Fibroblast of skin of right biceps (primary cell): ENCODE results near the gene SARS2.
"Not testable (repeated sequence)": the region's sequence is repeated elsewhere in the genome, so short reads cannot be mapped to it uniquely, and the experiment has no call there.

Experiments used
- DNase-seq: peaks from one replicate; pipeline ENCODE4 v3.0.0-alpha.2; 2013

Gene SARS2

DNA sequence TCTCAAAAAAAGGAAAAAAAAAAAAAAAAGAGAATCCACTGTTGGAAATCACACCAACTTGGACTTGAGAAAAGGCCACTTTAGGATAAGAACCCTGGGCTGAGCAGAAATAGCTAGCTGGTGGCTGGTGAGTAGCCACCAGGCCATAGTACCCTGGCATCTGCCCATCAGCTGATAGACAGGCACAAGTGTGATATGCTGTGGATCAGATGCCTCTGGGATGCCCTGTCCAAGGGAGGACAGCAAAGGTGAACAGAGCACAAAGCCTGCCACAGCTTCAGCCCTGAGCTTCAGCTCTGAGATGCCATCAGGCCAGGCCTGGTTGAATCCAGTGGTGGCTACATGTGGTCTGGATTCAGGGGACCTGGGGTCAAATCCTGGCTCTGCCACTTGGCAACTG lies 39.9 kb downstream of the SARS2 start:
- no peak for DNase-seq

DNA sequence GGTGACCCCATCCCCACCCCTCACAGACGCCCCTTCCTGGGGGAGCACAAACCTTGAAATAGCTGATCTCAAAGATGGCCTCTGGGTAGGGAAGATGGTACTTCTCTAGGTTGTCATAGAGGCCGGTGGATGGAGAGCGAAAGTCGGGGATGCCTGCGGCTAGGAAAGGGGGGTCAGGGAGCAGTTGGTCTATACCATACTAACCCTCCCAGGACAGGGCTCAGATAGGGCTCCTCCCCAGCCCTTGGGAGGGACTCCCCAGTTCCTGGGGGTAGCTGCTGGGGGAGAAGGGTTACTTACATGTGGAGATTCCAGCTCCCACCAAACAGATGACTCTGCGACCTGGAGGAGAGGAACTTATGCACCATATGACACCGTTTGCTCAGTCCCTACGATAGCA lies 40.8 kb downstream of the SARS2 start:
- DNase-seq, result no peak

GRCh38 chr19:38888876-38889275 lies 41.7 kb downstream of the SARS2 start:
- no peak for DNase-seq

GRCh38 chr19:38884691-38885090 lies 45.9 kb downstream of the SARS2 start:
- not testable (repeated sequence) for DNase-seq

DNA sequence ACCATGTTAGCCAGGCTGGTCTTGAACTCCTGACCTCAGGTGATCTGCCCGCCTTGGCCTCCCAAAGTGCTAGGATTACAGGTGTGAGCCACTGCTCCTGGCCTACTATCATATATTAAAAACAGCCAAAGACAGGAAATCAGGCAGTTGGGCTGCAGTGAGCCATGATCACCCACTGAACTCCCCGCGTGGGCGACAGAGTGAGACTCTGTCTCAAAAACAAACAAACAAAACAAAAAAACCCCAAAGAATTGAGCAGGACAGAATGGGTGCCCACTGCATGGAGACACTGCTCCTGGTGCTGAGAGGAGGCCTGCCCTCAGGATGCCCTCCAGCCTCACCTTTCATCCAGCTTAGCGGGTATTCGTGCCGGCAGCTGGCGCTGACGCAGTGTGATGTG lies 47.3 kb downstream of the SARS2 start:
- DNase-seq, result no peak

GRCh38 chr19:38880882-38881609 lies 49.5 kb downstream of the SARS2 start:
- DNase-seq, result no peak

- no peak for DNase-seq
Measured at GRCh38 chr19:38880076-38880881, 50.3 kb downstream of the SARS2 start.

- DNase-seq, result no peak
Measured at GRCh38 chr19:38879400-38879751, 51.2 kb downstream of the SARS2 start.

GRCh38 chr19:38878575-38879399 lies 51.8 kb downstream of the SARS2 start:
- DNase-seq, result no peak

DNA sequence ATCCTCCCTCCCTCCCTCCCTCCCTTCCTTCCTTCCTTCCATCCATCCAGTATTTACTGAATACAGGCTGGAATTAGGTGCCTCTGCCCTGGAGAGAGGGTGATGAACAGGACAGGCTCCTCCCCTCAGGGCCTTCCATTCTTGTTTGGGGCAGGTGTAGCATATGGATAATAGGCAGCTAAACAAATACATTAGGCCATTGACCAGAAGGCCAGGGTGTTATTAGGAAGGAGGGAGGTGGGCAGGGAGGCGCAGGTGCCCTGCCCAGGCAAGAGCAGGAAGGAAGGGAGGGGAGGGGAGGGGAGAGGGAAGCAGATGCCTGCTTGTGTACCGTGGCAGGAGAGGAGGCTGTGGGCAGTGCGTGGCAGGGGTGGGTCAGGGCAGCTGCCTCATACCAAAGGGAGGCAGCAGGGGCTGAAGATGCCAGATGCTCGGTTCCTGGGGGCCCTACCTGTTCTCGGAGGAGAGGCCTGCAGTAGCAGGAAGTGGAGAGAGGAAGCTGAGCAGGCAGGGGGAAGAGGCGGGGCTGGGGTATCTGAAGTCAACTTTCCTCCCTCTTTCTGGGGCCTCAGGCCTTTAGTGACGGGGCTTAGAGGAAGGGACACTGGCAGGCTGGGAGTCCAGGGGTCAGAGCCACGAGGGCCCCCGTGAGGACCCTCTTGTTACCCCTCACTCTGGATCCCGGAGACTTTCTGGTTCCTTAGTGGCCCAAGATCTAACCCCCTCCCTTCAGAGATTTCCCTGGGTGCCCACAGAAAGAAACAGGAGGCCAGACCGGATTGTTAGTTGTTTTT lies 52.6 kb downstream of the SARS2 start, which contains the start of gene RINL:
RINL (minus strand) TSS at position 495 of the 794 bp plus-strand sequence. CDS start 1,533 bp downstream, outside the sequence.
- DNase-seq, result no peak

- DNase-seq, result no peak
Measured at GRCh38 chr19:38875656-38876395, 54.7 kb downstream of the SARS2 start.

DNA sequence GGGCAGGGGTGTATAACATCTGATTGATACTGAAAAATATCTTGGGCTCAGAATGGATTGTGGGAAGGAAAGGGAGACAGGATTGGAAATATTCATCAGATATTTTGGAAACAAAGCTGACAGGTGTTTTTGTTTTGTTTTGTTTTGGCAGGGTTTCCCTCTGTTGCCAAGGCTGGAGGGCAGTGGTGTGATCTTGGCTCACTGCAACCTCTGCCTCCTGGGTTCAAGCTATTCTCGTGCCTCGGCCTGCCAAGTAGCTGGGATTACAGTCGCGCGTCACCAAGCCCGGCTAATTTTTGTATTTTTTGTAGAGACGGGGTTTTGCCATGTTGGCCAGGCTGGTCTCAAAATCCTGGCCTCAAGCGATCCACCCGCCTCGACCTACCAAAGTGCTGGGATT lies 57.2 kb downstream of the SARS2 start:
- not testable (repeated sequence) for DNase-seq

DNA sequence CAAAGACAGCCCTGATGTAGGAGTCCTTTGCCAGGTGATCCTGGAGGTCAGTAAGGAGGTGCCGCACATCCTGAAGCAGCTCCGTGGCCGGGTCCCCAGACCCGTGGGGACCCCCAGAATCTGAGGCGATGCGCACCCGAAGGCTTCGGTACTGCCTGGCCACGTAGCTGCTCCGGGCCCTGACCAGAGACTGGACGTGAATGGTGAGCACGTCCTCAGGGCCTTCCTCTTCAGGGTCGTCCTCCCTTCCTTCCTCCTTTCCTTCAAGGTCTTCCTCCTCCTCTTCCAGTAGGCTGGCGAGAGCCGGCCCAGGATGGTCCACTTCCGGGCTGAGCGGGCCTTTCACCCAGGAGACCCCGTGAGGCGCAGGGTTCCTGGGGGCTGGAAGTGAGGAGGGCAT lies 60.0 kb downstream of the SARS2 start:
- no peak for DNase-seq

DNA sequence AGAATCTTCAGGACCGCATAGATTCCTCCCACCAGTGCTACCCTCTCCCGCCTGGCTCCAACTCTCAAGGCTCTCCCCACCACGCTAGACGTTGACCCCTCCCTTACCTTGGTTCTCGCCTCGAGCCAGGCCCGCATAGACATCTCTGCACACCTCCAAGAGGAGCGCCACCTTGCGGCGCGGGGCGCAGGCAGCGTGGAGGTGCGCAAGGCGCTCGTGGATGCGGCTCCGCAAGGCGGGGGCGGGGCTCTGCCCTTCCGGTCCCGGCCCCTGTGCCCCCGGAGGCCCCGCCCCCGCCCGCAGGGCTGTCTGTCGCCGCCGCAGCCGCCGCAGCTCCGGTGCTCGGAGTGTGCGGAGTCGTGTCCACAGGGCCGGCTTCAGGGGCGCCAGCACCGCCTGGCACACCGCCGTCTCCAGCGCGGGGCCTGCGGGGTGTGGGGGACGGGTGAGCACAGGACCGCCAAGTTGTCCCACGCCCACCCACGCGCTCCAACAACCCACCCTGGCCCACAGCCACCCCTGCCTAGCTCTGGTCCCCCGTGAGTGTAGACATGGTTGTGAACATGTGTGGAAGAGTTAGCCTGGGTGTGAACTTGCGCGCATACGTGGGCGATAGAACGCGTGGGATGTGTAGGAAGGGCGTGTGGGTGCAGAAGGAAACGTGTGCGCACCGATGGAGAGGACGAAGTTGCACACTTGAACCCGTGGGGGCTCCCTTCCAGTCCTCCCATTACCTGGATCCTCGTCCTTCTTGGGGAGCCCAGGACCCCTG lies 60.5 kb downstream of the SARS2 start:
- peak; percentile 67 for DNase-seq

DNA sequence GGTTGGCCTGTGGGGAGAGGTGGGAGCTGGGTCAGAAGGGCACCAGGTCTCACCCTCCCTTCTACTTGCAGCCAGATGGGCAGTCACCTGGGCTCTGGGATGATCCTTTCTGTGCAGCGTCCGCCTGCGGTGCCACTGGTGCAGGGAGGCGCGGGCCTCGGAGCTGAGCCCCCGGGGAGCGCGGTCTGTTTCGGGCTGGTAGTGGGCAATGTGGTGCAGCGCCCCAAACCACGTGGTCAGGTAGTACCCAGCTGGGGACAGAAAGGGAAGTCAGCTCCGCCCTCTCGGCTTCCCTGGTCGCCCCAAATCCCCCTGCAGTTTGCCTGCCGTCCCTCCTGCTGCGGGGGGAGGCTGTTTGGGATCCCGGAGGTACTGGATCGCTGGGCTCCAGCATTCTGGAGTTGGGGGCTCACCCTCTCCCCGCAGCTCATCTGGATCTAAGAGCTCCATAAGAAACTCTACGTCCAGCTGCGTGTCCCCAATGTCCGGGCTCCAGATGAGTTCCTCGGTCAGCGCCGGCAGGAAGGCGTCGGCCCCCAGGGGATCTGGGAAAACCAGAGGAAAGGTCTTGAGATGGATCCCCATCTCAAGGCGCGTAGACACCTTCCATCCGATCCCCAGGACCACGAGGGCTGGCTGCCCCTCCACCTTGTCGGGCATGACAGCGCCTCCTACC lies 61.3 kb downstream of the SARS2 start:
- no peak for DNase-seq

DNA sequence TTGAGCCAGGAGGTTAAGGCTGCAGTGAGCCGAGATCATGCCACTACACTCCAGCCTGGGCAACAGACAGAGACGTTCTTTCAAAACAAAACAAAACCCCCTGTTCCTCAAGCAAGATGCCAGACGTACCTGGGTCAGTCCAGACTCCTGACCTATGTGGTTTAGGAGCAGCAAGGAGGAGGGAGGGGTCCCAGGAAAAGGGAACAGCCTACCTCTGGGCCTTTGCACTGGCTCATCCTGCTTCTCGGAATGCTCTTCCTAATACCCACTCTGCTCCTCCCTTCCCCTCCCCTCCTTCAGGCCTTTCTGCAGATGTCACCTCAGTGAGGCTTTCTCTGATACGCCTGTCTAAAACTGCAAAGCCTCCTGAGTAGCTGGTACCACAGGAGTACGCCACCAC lies 62.0 kb downstream of the SARS2 start:
- no peak for DNase-seq

DNA sequence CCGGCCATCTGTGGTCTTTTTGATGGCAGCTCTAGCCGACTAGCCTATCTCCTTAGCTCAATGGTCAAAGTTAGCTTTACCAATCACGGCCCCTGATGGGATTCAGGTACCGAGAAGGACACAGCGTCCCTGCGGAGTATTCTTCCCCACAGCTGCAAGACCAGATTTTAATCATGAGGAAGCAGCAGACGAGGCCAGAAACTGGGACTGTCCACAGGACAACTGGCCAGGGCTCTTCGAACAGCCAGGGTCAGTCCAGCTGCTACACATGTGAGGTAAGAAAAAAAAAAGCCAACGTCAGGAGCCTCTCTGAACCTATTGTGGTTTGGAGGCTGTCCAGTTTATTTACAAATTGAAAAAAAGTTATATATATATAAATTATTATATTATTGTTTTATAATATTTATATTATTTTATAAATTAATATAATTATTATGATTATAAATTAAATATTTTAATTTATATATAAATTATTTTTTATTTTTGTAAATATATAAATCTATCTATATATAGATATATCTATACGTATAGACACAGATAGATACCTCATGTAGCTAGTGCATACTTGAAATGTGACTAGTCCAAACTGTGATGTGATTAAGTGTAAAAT lies 63.3 kb downstream of the SARS2 start:
- DNase-seq, result no peak
